CD4-positive, alpha-beta T cell treated with Interleukin-17A for 1 hour (primary cell): ENCODE data around the gene RPS16.
"Not testable (repeated sequence)": the region's sequence is repeated elsewhere in the genome, so short reads cannot be mapped to it uniquely, and the experiment has no call there.

ENCODE experiments used
- DNase-seq: peaks from one replicate; pipeline ENCODE4 v3.0.0-alpha.2; 2020

The RPS16 gene

GRCh38 chr19:39435499-39436349 is at the start of gene RPS16:
Gene RPS16 (minus strand): TSS chr19:39435949. CDS start chr19:39435895, 54 bp downstream.
- peak; percentile 99 for DNase-seq

- no peak for DNase-seq
Observed at GRCh38 chr19:39483141-39483540, 47.4 kb upstream of the RPS16 start.

GRCh38 chr19:39481676-39482075 is 45.9 kb upstream of the RPS16 start:
- DNase-seq: no peak

GRCh38 chr19:39481229-39481545 is 45.4 kb upstream of the RPS16 start:
- DNase-seq: no peak

GRCh38 chr19:39480337-39481228 is 44.8 kb upstream of the RPS16 start, which contains the start of gene TIMM50:
Gene TIMM50 (plus strand): TSS chr19:39480838. CDS start chr19:39480854, 16 bp downstream.
- peak; percentile 96 for DNase-seq

- no peak for DNase-seq
Observed at GRCh38 chr19:39479916-39480315, 44.2 kb upstream of the RPS16 start.

GRCh38 chr19:39479319-39479801 is 43.6 kb upstream of the RPS16 start:
- DNase-seq: not testable (repeated sequence)

- no peak for DNase-seq
Observed at GRCh38 chr19:39475748-39476147, 40.0 kb upstream of the RPS16 start.

GRCh38 chr19:39474139-39474620 is 38.4 kb upstream of the RPS16 start:
- DNase-seq: peak; percentile 78

- no peak for DNase-seq
Observed at GRCh38 chr19:39473443-39473960, 37.8 kb upstream of the RPS16 start.

GRCh38 chr19:39472746-39473442 is 37.1 kb upstream of the RPS16 start:
- no peak for DNase-seq

GRCh38 chr19:39471756-39472536 is 36.2 kb upstream of the RPS16 start:
- DNase-seq: no peak

GRCh38 chr19:39470724-39471339 is 35.1 kb upstream of the RPS16 start:
- no peak for DNase-seq

GRCh38 chr19:39469567-39469966 is 33.8 kb upstream of the RPS16 start:
- DNase-seq: no peak

GRCh38 chr19:39469036-39469435 is 33.3 kb upstream of the RPS16 start:
- no peak for DNase-seq

- no peak for DNase-seq
Observed at GRCh38 chr19:39467941-39468340, 32.2 kb upstream of the RPS16 start.

GRCh38 chr19:39465956-39466747 is 30.4 kb upstream of the RPS16 start:
- no peak for DNase-seq

GRCh38 chr19:39463403-39463802 is 27.7 kb upstream of the RPS16 start:
- no peak for DNase-seq

- DNase-seq: not testable (repeated sequence)
Observed at GRCh38 chr19:39451257-39451656, 15.5 kb upstream of the RPS16 start.

- DNase-seq: no peak
Observed at GRCh38 chr19:39449116-39449797, 13.5 kb upstream of the RPS16 start.
